Activated CD4-positive, alpha-beta T cell treated with anti-CD3 and anti-CD28 coated beads for 36 hours (primary cell): Measurements from ENCODE around the gene VAV2. TPM values are rescaled to one million over a fixed set of nuclear protein-coding genes. Genes with fewer than 3 reads are reported as not detected.
A peak's percentile ranks its signal among the peaks of the same experiment; 100 is the strongest.

ENCODE experiments used
- ATAC-seq: fragments of 200-7000 bp; cut with Tn5 transposase; one replicate; pipeline ENCODE4 v1.10.0; 2021; ENCODE audit warnings: mild to moderate bottlenecking, moderate library complexity
- CTCF ChIA-PET: fragments of 350-600 bp; sonication (Branson Sonifier 250); formaldehyde crosslinking; loops from one replicate; lab custom pipeline; 2021; ENCODE audit warnings: antibody characterized with exemption; lab: Charles Lee
- POLR2A ChIA-PET: fragments of 350-600 bp; sonication (Branson Sonifier 250); formaldehyde crosslinking; loops from one replicate; lab custom pipeline; 2021; ENCODE audit warnings: antibody characterized with exemption, inconsistent platforms; lab: Charles Lee
- DNase-seq: peaks from one replicate; pipeline ENCODE4 v3.0.0-alpha.2; 2020
- H3K27ac Mint-ChIP-seq: one replicate; pipeline ENCODE4 v1.8.0; 2021; ENCODE audit warnings: mixed read lengths
- H3K27me3 Mint-ChIP-seq: one replicate; pipeline ENCODE4 v1.8.0; 2021; ENCODE audit warnings: mixed read lengths
- H3K36me3 Mint-ChIP-seq: one replicate; pipeline ENCODE4 v1.8.0; 2021; ENCODE audit warnings: low read depth, mixed read lengths
- H3K4me1 Mint-ChIP-seq: one replicate; pipeline ENCODE4 v1.8.0; 2021; ENCODE audit warnings: mixed read lengths
- H3K4me3 Mint-ChIP-seq: one replicate; pipeline ENCODE4 v1.8.0; 2021; ENCODE audit warnings: mild to moderate bottlenecking, moderate library complexity, mixed read lengths
- H3K9me3 Mint-ChIP-seq: one replicate; pipeline ENCODE4 v1.8.0; 2021; ENCODE audit warnings: low read depth, mixed read lengths
- intact Hi-C, 2 experiments: fragments of 100-400 bp; cut with DNase I in 1 of 2; cut with micrococcal nuclease in 1 of 2; formaldehyde crosslinking; loops; one replicate each; pipeline versions ENCODE4 v1.14.2 to v1.15.1; 2022 to 2024; cut with DNase I, micrococcal nuclease
- total RNA-seq, 2 experiments: library from RNA; stranded (reverse); gene quantifications; one replicate each; pipeline ENCODE4 v1.2.3, GENCODE V29; 2021

VAV2 gene
- total RNA-seq, 2 experiments from 2014 or later: 5.1 to 6.5 TPM

DNA sequence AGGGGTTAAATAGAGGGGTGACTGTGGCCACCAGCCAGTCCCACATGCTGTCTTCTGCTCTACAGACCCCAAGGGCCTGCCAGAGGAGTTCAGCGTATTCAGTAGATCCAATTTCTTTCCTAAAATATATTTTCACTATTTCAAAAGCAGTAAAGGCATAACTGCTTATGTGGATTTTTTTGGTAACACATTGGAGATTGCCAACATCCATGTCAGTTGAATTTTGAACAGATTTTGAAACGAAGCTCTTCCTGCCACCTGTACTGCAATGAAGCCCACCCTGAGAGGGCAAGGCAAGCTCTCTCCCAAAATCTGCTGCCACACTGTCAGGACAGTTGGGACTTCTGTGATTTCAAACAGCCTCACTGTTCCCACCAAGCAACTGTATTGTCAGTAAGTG is 216.8 kb downstream of the VAV2 start:
- ChIA-PET CTCF (interaction anchor here (0.5 kb wide), 1 partner anchor 12 kb away, joined by 3 read pairs; no protein-coding TSS in a partner anchor), POLR2A (no interaction called here)
- no peak overlapping the region for H3K4me3 Mint-ChIP-seq
- peaks cover 5% of the 10 kb centered on the region for H3K9me3 Mint-ChIP-seq
- peaks cover 11% of the 10 kb centered on the region for H3K36me3 Mint-ChIP-seq
- ATAC-seq (no peak), DNase-seq (no peak)
- no peaks in the 10 kb centered on the region for H3K27me3 Mint-ChIP-seq
- H3K4me1 Mint-ChIP-seq: no peaks in the 10 kb centered on the region
- intact Hi-C loops: no loop called here
- no peak overlapping the region for H3K27ac Mint-ChIP-seq

DNA sequence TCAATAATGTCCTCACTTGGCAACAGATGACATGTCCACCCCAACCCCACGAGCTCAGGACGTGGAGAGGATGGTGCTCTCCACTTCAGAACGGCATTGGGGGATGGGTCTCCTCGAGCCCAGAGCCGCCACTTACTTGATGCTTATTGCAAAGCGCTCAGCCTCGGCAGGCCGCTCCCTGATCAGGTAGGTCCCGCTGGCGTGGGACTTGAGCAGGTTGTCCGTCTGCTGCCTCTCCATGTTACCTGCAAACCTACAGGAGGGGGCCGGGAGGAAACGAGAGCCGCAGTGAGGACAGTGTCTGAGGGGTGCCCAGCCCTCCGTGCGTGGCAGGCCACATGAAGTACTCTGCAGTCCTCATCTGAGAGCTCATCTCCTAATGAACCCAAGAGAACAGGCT is 217.3 kb downstream of the VAV2 start:
- ChIA-PET CTCF (interaction anchor here (0.6 kb wide), 1 partner anchor 253 kb away, joined by 3 read pairs; no protein-coding TSS in a partner anchor), POLR2A (no interaction called here)
- Mint-ChIP-seq H3K4me1 (no peaks in the 10 kb centered on the region), H3K4me3 (no peak overlapping the region), H3K27me3 (no peaks in the 10 kb centered on the region), H3K9me3 (peaks cover 5% of the 10 kb centered on the region), H3K36me3 (peaks cover 11% of the 10 kb centered on the region), H3K27ac (no peak overlapping the region)
- DNase-seq: no peak
- intact Hi-C loops: no loop called here
- ATAC-seq: no peak

DNA sequence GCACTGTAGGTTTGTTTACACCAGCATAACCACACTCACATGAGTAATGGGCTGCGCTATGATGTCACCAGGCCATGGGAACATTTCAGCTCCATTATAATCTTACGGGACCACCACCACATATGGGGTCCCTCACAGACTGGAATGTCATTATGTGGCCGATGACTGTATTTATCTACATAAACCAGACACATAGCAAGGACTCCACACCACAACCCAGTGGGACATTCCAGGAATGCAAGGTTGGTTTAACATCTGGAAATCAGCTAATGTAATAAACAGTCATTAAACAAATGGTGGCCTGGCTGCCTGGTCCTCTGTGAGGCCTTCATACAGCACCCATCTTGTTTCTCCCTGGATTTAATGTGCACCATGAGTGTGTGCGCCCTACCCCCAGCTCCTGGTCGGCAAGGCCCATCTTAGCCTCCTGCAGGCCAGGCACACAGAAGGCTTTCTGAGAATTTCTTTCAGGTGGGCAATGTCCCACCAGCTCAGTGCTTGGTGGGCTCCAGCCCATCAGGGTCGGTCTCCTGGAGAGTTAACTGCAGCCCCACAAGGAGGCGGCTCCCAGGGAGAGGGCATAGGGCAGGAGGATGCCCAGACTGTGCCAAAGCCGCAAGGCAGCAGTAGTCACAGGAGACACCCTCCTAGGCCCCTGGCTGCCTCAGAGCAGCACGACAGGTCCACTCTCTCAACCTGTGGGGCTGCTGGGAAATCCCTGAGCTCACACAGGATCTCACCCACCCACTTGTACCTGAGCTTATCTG is 218.1 kb downstream of the VAV2 start:
- Mint-ChIP-seq H3K27ac (no peak overlapping the region), H3K36me3 (peaks cover 11% of the 10 kb centered on the region), H3K27me3 (no peaks in the 10 kb centered on the region), H3K9me3 (peaks cover 5% of the 10 kb centered on the region), H3K4me1 (no peaks in the 10 kb centered on the region), H3K4me3 (no peak overlapping the region)
- POLR2A ChIA-PET: no interaction called here
- ATAC-seq: no peak
- intact Hi-C loops: no loop called here
- CTCF ChIA-PET: interaction anchor here (0.5 to 1.7 kb wide), 6 partner anchors 8 to 666 kb away, joined by 3 to 8 read pairs (median 4); no protein-coding TSS in a partner anchor
- DNase-seq: no peak

DNA sequence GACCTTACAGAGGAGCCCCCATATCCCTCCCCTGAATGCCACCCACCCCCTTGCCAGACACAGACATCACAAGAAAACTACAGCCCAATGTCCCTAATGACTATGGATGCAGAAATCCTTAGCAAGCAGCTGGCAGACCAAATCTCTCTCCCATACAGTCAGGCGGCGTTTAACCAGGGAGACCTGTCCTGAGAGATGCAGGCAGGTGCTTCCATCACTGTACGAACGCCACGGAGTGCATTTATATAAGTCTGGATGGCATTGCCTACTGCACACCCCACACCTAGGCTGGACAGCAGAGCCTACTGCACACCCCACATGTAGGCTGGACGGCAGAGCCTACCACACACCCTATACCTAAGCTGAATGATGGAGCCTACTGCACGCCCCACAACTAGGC is 219.5 kb downstream of the VAV2 start:
- H3K36me3 Mint-ChIP-seq: peaks cover 12% of the 10 kb centered on the region
- H3K27ac Mint-ChIP-seq: no peak overlapping the region
- no peaks in the 10 kb centered on the region for H3K27me3 Mint-ChIP-seq
- no peak for DNase-seq
- no peak for ATAC-seq
- ChIA-PET POLR2A (no interaction called here), CTCF (interaction anchor here (1.7 kb wide), 1 partner anchor 10 kb away, joined by 4 read pairs; no protein-coding TSS in a partner anchor)
- H3K4me1 Mint-ChIP-seq: no peaks in the 10 kb centered on the region
- H3K4me3 Mint-ChIP-seq: no peak overlapping the region
- intact Hi-C loops: no loop called here
- H3K9me3 Mint-ChIP-seq: peaks cover 5% of the 10 kb centered on the region

DNA sequence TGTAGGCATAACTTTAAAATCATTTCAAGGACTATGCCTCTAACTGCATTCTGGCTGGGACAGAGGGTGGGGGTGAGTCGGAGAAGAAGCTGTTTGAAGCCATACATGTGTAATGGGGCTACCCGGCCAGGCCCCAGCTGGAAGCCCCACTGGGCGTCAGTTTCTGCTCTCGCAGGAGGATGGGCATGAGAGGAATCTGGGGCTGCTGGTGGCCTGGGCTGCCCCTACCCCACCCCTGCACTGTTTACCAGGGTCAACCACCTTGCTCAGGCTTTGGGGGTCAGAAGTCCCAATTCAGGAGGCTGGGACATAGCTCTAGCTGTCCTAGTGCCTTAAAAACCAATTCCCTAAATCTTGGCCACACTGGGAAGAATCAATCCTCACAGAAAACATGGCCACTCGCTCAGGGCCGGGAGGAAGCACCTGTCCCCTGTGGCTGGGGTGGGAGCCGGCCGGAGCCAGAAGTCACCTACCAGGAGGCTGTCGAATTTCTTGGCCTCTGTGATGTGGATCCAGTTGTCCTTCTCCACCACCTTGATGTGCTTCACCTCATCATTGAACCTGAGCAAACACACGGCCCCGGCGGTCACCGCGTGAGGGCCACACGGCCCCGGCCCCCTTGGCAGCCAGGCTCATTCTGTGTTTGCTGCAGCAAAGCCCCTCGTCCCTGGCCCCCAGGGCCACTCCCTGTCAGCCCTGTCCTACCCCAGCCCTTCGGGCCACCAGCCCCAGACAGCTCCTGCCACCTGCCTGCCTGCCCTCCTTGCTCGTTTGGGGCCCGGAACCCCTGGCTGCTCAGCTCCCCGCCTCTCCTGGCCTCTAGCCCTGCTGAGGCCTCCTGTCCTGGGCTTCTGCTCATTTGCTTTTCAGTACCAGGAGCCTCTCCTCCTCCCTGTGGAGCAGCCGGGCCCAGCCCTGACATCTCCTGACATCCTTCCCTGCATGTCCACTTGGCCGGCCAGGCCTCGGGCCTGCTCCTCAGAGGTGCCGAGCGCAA is 220.3 kb downstream of the VAV2 start:
- CTCF ChIA-PET: interaction anchor here (1.7 kb wide), 1 partner anchor 11 kb away, joined by 4 read pairs; no protein-coding TSS in a partner anchor

DNA sequence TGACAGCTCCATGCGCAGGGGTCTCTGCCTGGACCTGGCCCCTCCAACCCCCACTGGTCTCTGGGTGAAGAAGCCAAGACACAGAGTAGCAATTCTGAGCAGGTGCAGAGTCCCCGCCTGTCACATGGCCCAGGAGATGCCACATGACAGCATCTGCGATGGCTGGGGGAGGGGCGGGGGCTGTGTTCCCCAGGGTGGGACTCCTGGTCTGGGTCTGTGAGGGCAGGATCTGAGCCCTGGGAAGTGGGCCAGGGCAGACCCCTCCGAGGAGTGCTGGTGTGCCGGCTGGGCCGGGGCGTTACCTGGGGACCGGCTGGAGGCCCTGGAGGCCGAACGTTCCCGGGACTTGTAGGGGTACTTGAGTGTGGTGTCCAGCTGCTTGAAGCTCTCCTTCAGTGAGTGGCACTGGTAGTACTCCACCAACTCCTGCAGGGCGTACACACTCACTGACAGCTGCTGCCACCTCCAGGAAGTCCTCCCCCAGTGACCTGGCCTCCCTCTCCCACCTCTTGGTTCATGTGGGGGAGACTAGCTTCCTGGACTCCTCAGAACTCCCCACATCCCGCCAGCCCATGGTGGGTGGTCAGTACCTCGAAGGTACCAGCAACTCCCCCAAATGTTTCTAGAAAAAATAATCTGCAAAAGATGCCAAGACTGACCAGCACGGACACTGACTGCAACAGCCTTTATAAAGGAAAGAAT is 221.9 kb downstream of the VAV2 start:
- intact Hi-C loops: no loop called here
- H3K27ac Mint-ChIP-seq: no peak overlapping the region
- ChIA-PET POLR2A (interaction anchor here (0.5 kb wide), 1 partner anchor 12 kb away, joined by 3 read pairs; no protein-coding TSS in a partner anchor), CTCF (interaction anchor here (0.7 kb wide), 1 partner anchor 10 kb away, joined by 3 read pairs; no protein-coding TSS in a partner anchor)
- H3K4me3 Mint-ChIP-seq: no peak overlapping the region
- H3K36me3 Mint-ChIP-seq: peaks cover 20% of the 10 kb centered on the region
- no peak for ATAC-seq
- no peak for DNase-seq
- no peaks in the 10 kb centered on the region for H3K4me1 Mint-ChIP-seq
- H3K9me3 Mint-ChIP-seq: peaks cover 13% of the 10 kb centered on the region
- no peaks in the 10 kb centered on the region for H3K27me3 Mint-ChIP-seq

More for the DNA sequence above, 220.3 kb downstream of the VAV2 start:
- intact Hi-C loops: no loop called here
- Mint-ChIP-seq H3K4me1 (no peaks in the 10 kb centered on the region), H3K27ac (no peak overlapping the region), H3K9me3 (peaks cover 8% of the 10 kb centered on the region), H3K27me3 (no peaks in the 10 kb centered on the region), H3K4me3 (no peak overlapping the region), H3K36me3 (peaks cover 14% of the 10 kb centered on the region)
- POLR2A ChIA-PET: no interaction called here
- ATAC-seq (no peak), DNase-seq (no peak)

DNA sequence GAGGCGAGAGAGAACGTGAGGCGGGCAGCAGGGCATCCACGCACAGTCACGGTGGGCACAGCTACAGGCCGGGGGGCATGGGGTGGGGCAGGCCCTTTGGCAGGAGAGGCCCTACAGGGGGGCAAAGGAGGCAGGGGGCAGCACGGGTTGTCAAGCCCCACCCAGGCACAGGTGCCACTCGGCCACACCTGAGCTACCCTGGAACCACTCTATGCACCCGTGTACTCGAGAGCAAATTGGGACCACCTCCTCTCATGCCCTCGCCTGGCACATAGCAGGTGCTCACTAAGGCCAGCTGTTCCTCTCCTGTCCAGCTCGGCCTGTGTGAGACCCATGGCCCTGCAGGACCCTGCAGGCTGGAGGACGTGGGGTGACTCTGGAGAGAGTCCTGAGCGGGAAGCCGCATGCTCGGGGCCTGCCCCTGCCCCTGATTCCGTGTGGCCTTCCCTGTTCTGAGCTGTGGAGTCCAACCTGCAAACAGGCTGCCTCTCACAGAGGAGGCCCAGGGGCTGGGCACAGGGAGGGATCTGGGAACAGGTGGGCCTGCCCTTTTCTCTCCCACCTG is 222.5 kb downstream of the VAV2 start:
- POLR2A ChIA-PET: no interaction called here
- Mint-ChIP-seq H3K9me3 (peaks cover 13% of the 10 kb centered on the region), H3K27me3 (no peaks in the 10 kb centered on the region), H3K4me3 (no peak overlapping the region), H3K36me3 (peaks cover 14% of the 10 kb centered on the region), H3K27ac (no peak overlapping the region), H3K4me1 (no peaks in the 10 kb centered on the region)
- DNase-seq: no peak
- ATAC-seq: no peak
- CTCF ChIA-PET: interaction anchor here (0.7 kb wide), 1 partner anchor 9 kb away, joined by 3 read pairs; no protein-coding TSS in a partner anchor
- intact Hi-C loops: no loop called here

DNA sequence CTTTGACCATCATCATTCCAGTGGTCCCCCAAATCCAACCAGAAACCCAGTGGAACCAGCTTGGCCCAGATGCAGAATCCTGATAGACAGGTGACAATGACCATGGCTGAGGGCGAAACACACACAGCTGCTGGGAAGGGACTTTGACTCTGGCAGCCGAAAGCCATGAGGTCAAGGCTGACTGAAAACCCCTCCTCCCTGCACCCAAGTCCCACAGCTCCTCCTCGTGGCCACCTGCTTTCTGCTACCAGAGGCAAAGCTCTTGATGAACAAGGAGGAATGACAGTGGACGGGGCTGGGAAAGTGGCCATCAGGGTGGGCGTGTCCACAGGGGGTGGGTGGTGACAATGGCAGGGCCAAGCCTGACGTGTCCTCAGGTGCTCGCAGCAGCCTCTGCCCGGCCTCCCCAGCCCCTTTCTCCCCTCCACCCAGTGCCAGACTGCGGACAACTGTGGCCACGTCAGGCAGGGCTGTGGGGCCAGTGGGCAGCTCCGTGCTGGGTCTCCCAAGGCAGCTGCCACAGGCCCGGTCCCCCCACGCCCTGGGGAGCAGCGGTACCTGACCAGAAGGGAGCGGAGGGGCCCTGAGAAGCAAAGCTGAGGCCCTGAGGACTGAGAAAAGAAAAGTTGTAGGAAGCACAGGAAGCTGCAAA is 223.1 kb downstream of the VAV2 start:
- no peak overlapping the region for H3K4me3 Mint-ChIP-seq
- H3K36me3 Mint-ChIP-seq: peaks cover 9% of the 10 kb centered on the region
- intact Hi-C loops: no loop called here
- no peak overlapping the region for H3K27ac Mint-ChIP-seq
- H3K27me3 Mint-ChIP-seq: no peaks in the 10 kb centered on the region
- ATAC-seq: no peak
- ChIA-PET POLR2A (no interaction called here), CTCF (interaction anchor here (0.7 kb wide), 1 partner anchor 9 kb away, joined by 3 read pairs; no protein-coding TSS in a partner anchor)
- H3K4me1 Mint-ChIP-seq: no peaks in the 10 kb centered on the region
- DNase-seq: peak; percentile 38
- H3K9me3 Mint-ChIP-seq: peaks cover 13% of the 10 kb centered on the region

DNA sequence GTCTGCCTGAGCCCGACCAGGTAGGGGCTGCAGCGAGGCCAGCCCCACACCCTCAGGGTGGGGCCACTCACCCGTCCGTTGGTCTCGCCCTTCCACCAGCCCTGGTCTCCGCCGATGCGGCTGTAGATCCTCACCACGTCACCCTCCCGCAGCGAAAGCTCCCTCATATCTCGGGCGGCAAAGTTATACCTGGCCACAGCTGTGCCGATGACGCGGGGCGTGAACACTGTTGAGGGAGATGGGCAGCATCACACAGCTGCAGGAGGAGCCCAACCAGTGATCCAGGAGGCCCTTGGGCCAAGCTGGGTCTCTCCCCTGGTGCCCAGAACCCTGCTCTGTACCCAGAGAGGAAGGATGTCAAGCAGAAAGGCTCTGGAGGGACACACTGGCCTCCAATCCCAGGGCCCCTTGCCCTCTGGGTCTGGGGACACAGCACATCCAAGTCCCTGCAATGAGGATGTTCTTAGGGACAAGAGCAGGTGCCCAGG is 223.7 kb downstream of the VAV2 start:
- ATAC-seq (no peak), DNase-seq (no peak)
- H3K27ac Mint-ChIP-seq: no peak overlapping the region
- H3K4me1 Mint-ChIP-seq: no peaks in the 10 kb centered on the region
- no peaks in the 10 kb centered on the region for H3K27me3 Mint-ChIP-seq
- CTCF ChIA-PET: no interaction called here
- POLR2A ChIA-PET: no interaction called here
- no peak overlapping the region for H3K4me3 Mint-ChIP-seq
- peaks cover 9% of the 10 kb centered on the region for H3K36me3 Mint-ChIP-seq
- peaks cover 11% of the 10 kb centered on the region for H3K9me3 Mint-ChIP-seq
- intact Hi-C loops: no loop called here

DNA sequence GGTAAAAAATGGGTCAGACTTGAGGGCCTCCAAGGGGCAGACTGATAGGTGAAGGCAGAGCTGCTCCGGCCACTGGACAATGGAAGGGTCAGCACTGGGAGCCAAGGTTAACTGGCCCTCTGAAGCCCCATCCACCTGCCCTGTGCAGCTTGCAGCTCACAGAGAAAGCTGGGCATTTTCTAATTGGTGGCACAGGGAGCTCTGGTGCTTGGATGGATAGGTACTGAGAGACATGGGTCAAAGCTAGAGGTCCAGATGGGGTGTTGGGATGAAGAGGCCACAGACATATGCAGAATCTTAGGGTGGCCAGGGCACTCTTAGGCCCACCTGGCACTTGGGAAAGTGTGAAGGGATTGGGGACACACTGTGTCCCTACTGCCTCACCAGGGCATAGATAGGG is 224.5 kb downstream of the VAV2 start:
- ATAC-seq (no peak), DNase-seq (no peak)
- POLR2A ChIA-PET: no interaction called here
- Mint-ChIP-seq H3K9me3 (peaks cover 11% of the 10 kb centered on the region), H3K4me3 (no peak overlapping the region), H3K27ac (no peak overlapping the region), H3K27me3 (no peaks in the 10 kb centered on the region), H3K36me3 (peaks cover 9% of the 10 kb centered on the region), H3K4me1 (no peaks in the 10 kb centered on the region)
- intact Hi-C loops: no loop called here
- CTCF ChIA-PET: interaction anchor here (1.3 kb wide), 2 partner anchors 15 to 25 kb away, joined by 4 to 6 read pairs; no protein-coding TSS in a partner anchor
